ENCODE measurements around the gene ALDH3B1. TPM values are rescaled to one million over a fixed set of nuclear protein-coding genes. Genes with fewer than 3 reads are reported as not detected.
A peak's percentile ranks its signal among the peaks of the same experiment; 100 is the strongest.

The ALDH3B1 gene
- total RNA-seq, 1 donor from 2014 or later = not detected

DNA sequence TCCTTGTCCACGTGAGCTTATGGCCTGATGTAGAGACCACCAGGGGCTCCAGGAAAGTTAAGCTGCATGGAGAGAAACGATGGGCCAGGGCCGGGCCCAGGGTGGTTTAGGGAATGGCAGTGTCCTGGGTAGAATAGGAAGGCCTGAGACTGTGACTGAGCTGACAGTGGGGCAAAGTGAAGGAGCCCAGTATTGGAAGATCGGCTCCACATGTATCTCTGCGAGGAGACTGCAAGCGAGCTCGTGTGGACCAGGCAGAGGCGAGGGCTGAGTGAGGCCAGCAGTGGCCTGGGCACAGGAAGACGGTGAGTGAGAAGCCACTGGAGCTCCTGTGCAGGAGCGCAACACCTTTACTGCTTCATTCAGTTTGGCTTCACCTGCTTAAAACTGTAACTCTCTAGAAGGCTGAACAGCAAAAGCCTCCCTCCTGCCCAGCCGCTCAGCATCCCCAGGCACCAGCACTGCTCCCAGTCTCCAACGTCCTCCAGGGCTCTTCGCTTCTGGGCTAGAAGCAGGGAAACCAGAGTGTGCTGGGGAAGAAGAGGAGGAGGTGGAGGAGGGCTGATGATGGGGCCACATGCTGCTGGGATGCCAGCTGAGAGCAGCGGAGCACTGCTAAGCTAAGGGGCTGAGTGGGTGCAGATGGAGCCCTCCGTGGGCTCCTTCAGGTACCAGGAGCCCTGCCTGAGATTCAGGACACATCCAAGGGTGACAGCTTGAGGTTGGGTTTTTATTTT, 42.2 kb downstream of the ALDH3B1 start:
- H3K4me3 Mint-ChIP-seq = no peak overlapping the region
- no peaks in the 10 kb centered on the region for H3K27me3 Mint-ChIP-seq (ENCODE audit: insufficient read depth)
- H3K36me3 Mint-ChIP-seq (ENCODE audit: low read depth) = peaks cover 18% of the 10 kb centered on the region
- intact Hi-C loops (cut with micrococcal nuclease) = no loop called here
- H3K9me3 Mint-ChIP-seq = no peaks in the 10 kb centered on the region
- H3K4me1 Mint-ChIP-seq (ENCODE audit: low read depth) = no peaks in the 10 kb centered on the region
- no peak for DNase-seq (ENCODE audit: low spot score)
- H3K27ac Mint-ChIP-seq = no peak overlapping the region

DNA sequence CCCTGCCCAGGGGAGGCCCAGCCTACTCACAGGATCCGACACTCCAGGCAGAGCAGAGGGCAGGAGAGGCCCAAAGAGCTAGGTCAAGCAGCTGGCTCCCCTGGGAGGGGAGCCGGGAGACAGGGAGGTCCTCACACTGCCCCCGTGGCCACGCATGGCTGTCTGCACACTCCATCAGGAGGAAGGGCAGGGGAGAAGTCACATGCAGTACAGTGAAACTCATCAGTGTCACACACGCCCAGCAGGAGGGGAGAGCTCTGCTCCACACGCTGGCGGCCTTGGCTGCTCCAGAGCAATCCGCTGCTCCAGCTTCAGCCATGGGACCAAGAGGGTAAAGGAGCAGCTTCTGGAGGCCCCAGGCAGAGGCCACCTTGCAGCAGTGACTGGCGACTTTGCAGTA, 43.0 kb downstream of the ALDH3B1 start:
- Mint-ChIP-seq H3K4me3 (no peak overlapping the region), H3K36me3 (ENCODE audit: low read depth) (peaks cover 16% of the 10 kb centered on the region), H3K4me1 (ENCODE audit: low read depth) (no peaks in the 10 kb centered on the region), H3K9me3 (no peaks in the 10 kb centered on the region), H3K27ac (no peak overlapping the region), H3K27me3 (ENCODE audit: insufficient read depth) (no peaks in the 10 kb centered on the region)
- intact Hi-C loops (cut with micrococcal nuclease) = no loop called here
- DNase-seq (ENCODE audit: low spot score) = no peak

DNA sequence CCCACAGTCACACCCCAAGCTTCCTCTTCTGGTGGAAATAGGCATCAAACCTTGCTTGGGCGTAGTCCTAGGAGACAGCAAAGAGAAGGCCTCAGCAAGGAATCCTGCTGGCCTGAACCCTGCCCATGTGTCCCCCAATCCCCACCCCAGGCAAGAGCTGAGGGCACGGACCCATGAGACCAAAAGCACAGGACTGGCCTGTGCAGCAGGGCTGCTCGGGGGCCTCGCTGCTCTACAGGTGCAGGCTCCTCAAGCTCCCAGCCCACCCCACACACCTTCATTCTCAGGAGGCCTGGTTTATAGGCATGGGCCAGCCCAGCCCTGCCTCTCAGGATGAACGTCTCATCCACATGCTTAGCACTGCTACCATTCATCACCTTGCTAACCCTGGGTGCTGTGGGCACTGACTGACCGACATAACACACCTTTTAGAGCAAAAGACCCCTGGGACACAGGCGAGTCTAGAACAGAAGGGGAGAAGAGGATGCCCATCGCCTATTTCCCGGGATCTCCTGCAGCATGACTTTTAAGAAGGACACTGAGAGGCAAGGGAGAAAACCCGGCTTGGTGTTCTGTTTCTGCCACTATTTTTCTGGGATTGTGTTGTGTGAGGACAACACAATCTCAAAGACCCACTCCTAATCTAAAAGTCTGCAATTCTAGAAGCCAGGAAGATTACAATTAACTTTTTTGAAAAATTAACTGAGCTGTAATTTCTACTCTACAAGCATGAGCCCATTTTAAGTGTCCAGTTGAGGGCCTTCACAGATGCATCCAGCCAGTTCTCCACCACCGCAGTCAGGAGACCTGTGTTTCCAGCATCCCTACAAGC, 44.1 kb downstream of the ALDH3B1 start:
- intact Hi-C loops (cut with micrococcal nuclease) = no loop called here
- DNase-seq (ENCODE audit: low spot score) = no peak
- Mint-ChIP-seq H3K4me1 (ENCODE audit: low read depth) (no peaks in the 10 kb centered on the region), H3K27me3 (ENCODE audit: insufficient read depth) (no peaks in the 10 kb centered on the region), H3K36me3 (ENCODE audit: low read depth) (peaks cover 16% of the 10 kb centered on the region), H3K4me3 (no peak overlapping the region), H3K27ac (peak overlapping the region; percentile 6), H3K9me3 (no peaks in the 10 kb centered on the region)

DNA sequence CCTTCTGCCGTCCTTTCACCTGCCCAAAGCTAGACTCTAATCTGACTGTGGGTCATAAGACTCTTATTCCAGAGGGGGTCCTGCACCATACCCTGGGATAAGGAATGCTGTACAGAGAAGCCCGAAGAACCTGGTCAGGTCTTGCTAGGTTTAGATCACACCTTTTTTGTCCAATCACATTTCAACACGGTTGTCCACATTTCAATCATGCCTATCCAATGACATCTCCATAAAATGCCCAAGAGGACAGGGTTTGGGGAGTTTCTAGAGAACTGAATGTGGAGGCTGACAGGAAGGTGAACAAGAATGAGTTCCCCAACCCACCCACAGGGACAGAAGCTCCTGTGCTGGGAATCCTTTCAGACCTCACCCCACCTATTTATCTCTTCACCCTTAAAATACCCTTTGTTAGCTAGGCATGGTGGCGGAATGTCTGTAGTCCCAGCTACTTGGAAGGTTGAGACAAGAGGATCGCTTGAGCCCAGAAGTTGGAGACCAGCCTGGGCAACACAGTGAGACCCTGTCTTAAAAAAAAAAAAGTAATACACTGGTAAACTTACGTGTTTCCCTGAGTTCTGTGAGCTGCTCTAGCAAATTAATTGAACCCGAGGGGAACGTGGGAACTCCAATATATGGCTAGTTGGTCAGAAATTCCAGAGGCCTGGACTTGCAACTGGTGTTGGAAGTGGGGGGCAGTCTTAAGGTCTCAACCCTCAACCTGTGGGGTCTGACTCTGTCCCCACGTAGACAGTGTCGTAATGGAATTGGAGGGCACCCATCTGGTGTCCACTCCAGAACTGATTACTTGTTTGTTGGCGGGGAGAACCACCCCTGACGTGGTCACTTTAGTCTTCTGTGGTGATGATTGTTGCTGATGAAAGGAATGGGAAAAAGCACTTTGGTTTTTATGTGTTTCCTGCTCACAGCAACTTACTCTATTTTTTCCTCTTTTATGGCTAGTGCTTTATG, 46.5 kb downstream of the ALDH3B1 start:
- Mint-ChIP-seq H3K27ac (no peak overlapping the region), H3K4me3 (no peak overlapping the region), H3K36me3 (ENCODE audit: low read depth) (peaks cover 13% of the 10 kb centered on the region), H3K27me3 (ENCODE audit: insufficient read depth) (no peaks in the 10 kb centered on the region), H3K9me3 (no peaks in the 10 kb centered on the region), H3K4me1 (ENCODE audit: low read depth) (no peaks in the 10 kb centered on the region)
- DNase-seq (ENCODE audit: low spot score) = no peak
- intact Hi-C loops (cut with micrococcal nuclease) = no loop called here

DNA sequence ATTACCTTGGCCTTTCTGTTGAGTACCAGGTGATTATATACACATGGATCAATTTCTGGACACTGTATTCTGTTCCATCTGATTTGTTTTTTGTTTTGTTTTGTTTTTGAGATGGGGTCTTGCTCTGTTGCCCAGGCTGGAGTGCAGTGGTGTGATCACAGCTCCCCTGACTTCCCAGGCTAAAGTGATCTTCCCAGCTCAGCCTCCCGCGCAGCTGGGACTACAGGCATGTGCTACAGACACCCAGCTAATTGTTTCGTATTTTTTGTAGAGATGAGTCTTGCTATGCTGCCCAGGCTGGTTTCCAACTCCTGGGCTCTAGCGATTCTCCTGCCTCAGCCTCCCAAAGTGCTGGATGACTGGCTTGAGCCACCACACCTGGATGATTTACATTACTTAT, 47.7 kb downstream of the ALDH3B1 start:
- Mint-ChIP-seq H3K4me3 (no peak overlapping the region), H3K9me3 (no peaks in the 10 kb centered on the region), H3K4me1 (ENCODE audit: low read depth) (no peaks in the 10 kb centered on the region), H3K27me3 (ENCODE audit: insufficient read depth) (no peaks in the 10 kb centered on the region), H3K36me3 (ENCODE audit: low read depth) (peaks cover 7% of the 10 kb centered on the region), H3K27ac (no peak overlapping the region)
- DNase-seq (ENCODE audit: low spot score) = no peak
- intact Hi-C loops (cut with micrococcal nuclease) = no loop called here

DNA sequence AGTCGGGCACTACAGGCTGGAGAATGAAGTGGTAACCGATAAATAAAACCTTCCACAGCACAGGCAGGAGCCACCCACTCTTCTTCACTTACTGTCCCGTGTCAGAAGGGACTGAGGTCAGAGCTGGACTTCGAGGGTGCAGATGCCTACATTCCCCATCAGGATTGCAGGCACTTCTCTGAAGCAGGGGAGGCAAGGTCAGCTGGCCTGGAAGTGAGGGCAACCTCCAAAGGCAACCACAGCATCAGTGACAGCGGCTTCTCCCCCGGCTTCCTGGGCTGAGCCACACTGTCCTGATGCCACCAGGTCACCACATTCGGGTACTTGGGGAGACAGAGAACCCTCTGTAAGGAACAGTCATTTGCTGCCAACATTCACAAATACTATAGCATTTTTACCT, 51.4 kb downstream of the ALDH3B1 start:
- Mint-ChIP-seq H3K36me3 (ENCODE audit: low read depth) (peaks cover 11% of the 10 kb centered on the region), H3K4me3 (no peak overlapping the region), H3K4me1 (ENCODE audit: low read depth) (no peaks in the 10 kb centered on the region), H3K27me3 (ENCODE audit: insufficient read depth) (no peaks in the 10 kb centered on the region), H3K9me3 (no peaks in the 10 kb centered on the region), H3K27ac (no peak overlapping the region)
- intact Hi-C loops (cut with micrococcal nuclease) = no loop called here
- DNase-seq (ENCODE audit: low spot score) = no peak

DNA sequence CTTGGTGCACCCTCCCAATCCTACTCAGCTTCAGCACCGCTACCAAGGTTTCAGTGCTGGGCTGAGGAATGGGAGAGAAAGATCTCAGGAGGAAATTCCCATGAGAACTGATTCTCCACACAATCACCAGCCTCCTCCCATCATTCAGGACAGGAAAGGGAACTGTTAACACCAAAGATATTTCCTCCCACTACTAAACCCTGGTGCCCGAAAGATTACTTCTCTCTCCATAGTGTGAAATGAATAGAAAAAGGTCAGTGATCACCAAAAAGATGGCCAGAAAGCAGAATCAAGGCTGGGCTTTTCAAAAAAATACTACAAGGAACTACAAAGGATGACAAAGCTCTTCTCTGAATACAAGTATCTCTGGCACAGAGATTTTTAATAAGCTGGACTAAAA, 54.8 kb downstream of the ALDH3B1 start:
- no peak overlapping the region for H3K4me3 Mint-ChIP-seq
- no peaks in the 10 kb centered on the region for H3K27me3 Mint-ChIP-seq (ENCODE audit: insufficient read depth)
- H3K9me3 Mint-ChIP-seq = no peaks in the 10 kb centered on the region
- intact Hi-C loops (cut with micrococcal nuclease) = no loop called here
- no peak overlapping the region for H3K27ac Mint-ChIP-seq
- H3K4me1 Mint-ChIP-seq (ENCODE audit: low read depth) = no peaks in the 10 kb centered on the region
- H3K36me3 Mint-ChIP-seq (ENCODE audit: low read depth) = peaks cover 17% of the 10 kb centered on the region
- no peak for DNase-seq (ENCODE audit: low spot score)

DNA sequence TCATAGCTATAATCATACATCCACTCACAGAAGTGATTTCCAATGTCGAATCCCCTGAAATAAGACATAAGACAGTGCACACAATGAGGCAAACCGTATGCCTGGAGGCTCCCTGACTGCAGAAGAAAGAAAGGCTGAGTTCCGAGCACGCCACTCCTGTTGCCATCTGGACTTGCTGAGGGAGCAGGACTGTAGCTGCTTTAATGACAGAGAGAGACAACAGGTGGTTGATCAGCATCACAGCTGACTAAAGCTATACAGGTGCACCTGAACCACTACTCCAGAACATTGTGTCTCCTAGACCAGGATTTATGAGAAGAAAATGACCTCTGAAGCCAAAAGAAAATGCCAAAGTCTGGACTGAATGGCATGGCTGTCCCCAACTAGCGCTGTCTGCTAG, 55.7 kb downstream of the ALDH3B1 start:
- no peak for DNase-seq (ENCODE audit: low spot score)
- Mint-ChIP-seq H3K27me3 (ENCODE audit: insufficient read depth) (no peaks in the 10 kb centered on the region), H3K27ac (no peak overlapping the region), H3K9me3 (no peaks in the 10 kb centered on the region), H3K4me1 (ENCODE audit: low read depth) (no peaks in the 10 kb centered on the region), H3K4me3 (no peak overlapping the region), H3K36me3 (ENCODE audit: low read depth) (peaks cover 17% of the 10 kb centered on the region)
- intact Hi-C loops (cut with micrococcal nuclease) = no loop called here

DNA sequence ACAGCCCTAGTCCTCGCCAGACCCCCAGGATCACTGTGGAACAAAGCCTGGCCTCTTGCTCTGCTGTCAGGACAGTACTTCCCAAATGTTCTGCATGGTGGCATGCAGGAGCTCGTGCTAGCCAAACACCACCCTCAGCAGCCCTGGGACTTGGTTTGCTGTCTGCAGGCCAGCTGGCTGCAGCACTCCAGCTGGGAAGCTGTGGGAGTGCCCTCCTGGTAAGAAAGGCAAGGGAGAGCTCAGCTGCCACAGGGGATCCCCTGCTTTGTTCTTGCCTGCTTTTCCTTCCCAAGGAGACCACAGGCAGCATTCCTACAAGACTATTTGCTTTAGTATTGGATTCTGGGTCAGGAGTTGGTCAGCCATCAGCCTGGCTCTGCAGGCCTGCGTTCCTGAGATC, 56.6 kb downstream of the ALDH3B1 start:
- Mint-ChIP-seq H3K4me1 (ENCODE audit: low read depth) (no peaks in the 10 kb centered on the region), H3K4me3 (no peak overlapping the region), H3K27me3 (ENCODE audit: insufficient read depth) (no peaks in the 10 kb centered on the region), H3K9me3 (no peaks in the 10 kb centered on the region), H3K36me3 (ENCODE audit: low read depth) (peaks cover 17% of the 10 kb centered on the region), H3K27ac (no peak overlapping the region)
- DNase-seq (ENCODE audit: low spot score) = no peak
- intact Hi-C loops (cut with micrococcal nuclease) = no loop called here

DNA sequence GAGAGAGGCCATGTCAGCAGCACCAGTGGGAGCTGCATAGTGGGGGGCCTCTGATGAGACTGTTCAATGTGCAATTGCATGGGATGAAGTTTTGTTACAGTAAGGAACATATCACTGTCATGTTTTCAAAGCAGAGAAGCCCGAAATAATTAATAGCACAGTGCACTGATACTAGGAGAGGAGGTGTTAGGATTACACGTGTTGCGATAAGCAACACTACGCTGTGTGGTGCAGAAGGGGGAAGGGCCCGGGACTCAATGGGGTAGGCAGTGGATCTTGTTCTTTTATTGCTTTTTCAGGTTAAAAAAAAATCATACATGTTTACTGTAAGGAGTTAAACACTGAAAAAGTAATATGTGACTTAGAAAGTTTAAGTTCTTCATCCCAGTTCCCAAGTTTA, 57.9 kb downstream of the ALDH3B1 start:
- intact Hi-C loops (cut with micrococcal nuclease) = no loop called here
- H3K27me3 Mint-ChIP-seq (ENCODE audit: insufficient read depth) = no peaks in the 10 kb centered on the region
- DNase-seq (ENCODE audit: low spot score) = no peak
- H3K27ac Mint-ChIP-seq = no peak overlapping the region
- H3K4me1 Mint-ChIP-seq (ENCODE audit: low read depth) = no peaks in the 10 kb centered on the region
- H3K4me3 Mint-ChIP-seq = no peak overlapping the region
- H3K36me3 Mint-ChIP-seq (ENCODE audit: low read depth) = peaks cover 17% of the 10 kb centered on the region
- no peaks in the 10 kb centered on the region for H3K9me3 Mint-ChIP-seq

DNA sequence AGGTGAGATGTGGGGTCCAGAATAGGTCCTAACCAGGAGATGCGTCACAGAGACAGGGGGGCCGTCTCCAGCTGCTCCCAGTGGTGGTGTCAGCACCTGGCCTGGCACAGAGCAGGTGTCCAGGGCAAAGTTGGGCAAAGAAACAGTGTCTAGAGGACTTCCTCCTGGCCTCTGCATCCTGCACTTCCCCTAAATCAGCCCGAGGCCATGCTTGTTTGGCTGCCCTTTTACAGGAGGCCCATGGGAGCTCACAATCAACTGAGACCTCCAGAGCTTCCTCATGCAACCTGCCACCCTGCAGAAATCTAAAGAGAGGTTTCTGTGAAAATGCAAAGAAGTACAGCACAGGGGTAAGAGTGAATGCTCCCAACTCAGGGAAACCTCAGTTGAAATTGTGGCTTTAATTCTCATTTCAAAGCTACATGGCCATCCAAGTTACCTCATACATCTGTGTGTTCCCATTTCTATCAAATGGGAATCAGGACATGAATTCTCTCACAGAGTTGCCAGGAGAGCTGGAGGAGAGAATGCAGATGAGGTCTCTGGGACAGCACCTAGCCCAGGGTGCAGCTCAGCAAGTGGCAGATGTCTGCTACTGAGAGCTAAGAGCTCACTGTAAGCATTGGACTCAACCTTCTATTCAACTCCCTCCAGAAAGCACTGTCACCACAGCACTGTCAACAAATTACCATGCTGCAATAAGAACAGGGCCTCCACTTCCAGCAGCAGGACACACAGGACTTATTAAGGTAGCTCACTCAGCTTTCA, 61.3 kb downstream of the ALDH3B1 start:
- Mint-ChIP-seq H3K36me3 (ENCODE audit: low read depth) (peaks cover 9% of the 10 kb centered on the region), H3K4me1 (ENCODE audit: low read depth) (no peaks in the 10 kb centered on the region), H3K27ac (no peak overlapping the region), H3K4me3 (no peak overlapping the region), H3K27me3 (ENCODE audit: insufficient read depth) (no peaks in the 10 kb centered on the region), H3K9me3 (no peaks in the 10 kb centered on the region)
- intact Hi-C loops (cut with micrococcal nuclease) = no loop called here
- DNase-seq (ENCODE audit: low spot score) = no peak

DNA sequence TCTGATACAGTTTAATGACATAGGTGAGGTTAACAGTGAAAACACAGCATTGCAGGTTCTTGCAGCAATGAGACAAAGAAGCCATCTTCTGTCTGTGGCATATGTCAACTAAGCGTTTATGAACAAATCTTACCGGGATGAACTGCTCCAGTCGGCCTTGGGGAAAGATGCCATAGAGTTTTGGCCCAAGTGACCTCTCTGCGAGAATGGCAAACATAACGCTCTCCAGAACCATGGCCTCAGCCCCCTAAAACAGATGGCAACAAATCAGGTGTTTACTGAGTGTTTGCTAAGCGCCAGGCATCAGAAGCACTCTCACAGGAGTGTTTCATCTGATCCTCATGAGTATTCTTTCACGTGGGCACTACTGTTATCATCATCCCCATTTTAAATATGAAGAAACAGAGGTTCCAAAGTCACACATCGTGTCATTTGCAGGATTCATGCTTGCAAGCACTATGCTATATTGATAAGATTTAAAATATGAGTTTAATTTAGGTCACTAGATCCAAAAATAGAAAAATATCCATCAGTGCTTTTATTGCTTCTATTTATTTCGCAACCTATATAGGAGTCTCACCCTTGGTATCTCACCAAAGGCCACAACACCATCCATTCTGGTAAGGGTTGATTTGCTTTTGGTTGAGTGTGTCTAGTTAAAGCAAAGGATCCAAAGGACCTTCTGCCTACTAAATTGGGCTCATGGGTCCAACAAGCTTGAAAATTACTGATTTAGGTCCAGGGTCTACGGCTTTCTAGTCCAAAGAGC, 64.6 kb downstream of the ALDH3B1 start:
- H3K27ac Mint-ChIP-seq = no peak overlapping the region
- H3K4me1 Mint-ChIP-seq (ENCODE audit: low read depth) = no peaks in the 10 kb centered on the region
- H3K9me3 Mint-ChIP-seq = no peaks in the 10 kb centered on the region

More for the DNA sequence above, 64.6 kb downstream of the ALDH3B1 start:
- intact Hi-C loops (cut with micrococcal nuclease) = no loop called here
- Mint-ChIP-seq H3K27me3 (ENCODE audit: insufficient read depth) (no peaks in the 10 kb centered on the region), H3K4me3 (no peak overlapping the region), H3K36me3 (ENCODE audit: low read depth) (peaks cover 5% of the 10 kb centered on the region)
- DNase-seq (ENCODE audit: low spot score) = no peak
